ENCODE measurements around the gene CCNI. TPM values are rescaled to one million over a fixed set of nuclear protein-coding genes. Genes with fewer than 3 reads are reported as not detected.

CCNI gene
- total RNA-seq, 1 donor from 2014 or later: 303 TPM

GRCh38 chr4:77076889-77077635 is 1.3 kb upstream of the CCNI start:
- H3K36me3 Mint-ChIP-seq (ENCODE audit: low read depth, unreplicated experiment): no peaks in the 10 kb centered on the region
- peaks cover 18% of the 10 kb centered on the region for H3K4me1 Mint-ChIP-seq (ENCODE audit: unreplicated experiment)
- no peak for DNase-seq (ENCODE audit: low spot score)
- H3K27ac Mint-ChIP-seq (ENCODE audit: unreplicated experiment): peak overlapping the region; percentile 89
- peaks cover 3% of the 10 kb centered on the region for H3K27me3 Mint-ChIP-seq (ENCODE audit: unreplicated experiment)
- H3K4me3 Mint-ChIP-seq (ENCODE audit: unreplicated experiment): peak overlapping the region; percentile 45
- no peaks in the 10 kb centered on the region for H3K9me3 Mint-ChIP-seq (ENCODE audit: unreplicated experiment)
- TF ChIP-seq, protein P1, sequence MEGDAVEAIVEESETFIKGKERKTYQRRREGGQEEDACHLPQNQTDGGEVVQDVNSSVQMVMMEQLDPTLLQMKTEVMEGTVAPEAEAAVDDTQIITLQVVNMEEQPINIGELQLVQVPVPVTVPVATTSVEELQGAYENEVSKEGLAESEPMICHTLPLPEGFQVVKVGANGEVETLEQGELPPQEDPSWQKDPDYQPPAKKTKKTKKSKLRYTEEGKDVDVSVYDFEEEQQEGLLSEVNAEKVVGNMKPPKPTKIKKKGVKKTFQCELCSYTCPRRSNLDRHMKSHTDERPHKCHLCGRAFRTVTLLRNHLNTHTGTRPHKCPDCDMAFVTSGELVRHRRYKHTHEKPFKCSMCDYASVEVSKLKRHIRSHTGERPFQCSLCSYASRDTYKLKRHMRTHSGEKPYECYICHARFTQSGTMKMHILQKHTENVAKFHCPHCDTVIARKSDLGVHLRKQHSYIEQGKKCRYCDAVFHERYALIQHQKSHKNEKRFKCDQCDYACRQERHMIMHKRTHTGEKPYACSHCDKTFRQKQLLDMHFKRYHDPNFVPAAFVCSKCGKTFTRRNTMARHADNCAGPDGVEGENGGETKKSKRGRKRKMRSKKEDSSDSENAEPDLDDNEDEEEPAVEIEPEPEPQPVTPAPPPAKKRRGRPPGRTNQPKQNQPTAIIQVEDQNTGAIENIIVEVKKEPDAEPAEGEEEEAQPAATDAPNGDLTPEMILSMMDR (IDR thresholded peaks at IDR 0.05; ENCODE audit: unreplicated experiment): no peak

DNA sequence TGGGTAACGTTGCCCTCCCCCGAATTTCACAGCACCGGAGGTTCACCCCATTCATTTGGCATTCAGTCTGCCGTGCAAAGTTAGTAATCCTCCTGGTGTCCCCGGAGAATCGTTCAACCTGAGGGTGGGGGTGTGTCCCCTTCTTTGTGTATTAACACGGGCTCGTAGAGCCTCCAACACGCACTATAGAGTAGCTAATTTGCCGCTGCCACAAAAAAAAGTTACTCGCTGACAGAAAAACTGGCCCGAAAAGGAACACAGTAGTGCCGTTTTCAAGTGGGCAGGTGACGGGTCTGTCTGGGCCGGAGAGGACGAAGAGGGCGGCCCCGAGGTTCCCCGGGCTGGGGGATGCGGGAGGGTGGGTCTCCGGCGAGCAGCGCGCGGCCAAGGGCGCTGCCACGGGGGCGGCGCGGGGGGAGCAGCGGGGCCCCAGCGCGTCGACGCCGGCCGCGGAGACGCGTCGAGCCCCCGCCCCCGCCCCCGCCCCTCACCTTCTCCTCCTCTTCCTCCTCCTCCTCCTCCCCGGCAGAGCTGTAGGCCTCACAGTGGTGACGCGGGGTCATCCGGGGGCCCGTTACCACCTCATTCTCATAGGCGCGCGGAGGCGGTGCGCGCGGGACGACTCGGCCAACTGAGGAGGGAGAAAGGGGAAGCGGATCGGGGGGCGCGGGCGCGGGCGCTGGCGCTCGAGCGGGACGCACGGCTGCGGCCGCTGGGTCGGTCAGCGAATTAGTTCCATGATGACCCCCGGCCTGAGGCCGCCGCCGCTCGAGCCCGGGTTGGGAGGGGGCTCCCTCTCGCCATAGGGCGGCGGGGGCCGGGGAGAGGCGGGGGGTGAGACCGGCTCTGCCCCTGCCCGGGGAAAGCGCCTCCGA is 571 bp downstream of the CCNI start:
- peak overlapping the region; percentile 93 for H3K27ac Mint-ChIP-seq (ENCODE audit: unreplicated experiment)
- peaks cover 22% of the 10 kb centered on the region for H3K4me1 Mint-ChIP-seq (ENCODE audit: unreplicated experiment)
- no peaks in the 10 kb centered on the region for H3K36me3 Mint-ChIP-seq (ENCODE audit: low read depth, unreplicated experiment)
- peaks cover 3% of the 10 kb centered on the region for H3K27me3 Mint-ChIP-seq (ENCODE audit: unreplicated experiment)
- DNase-seq (ENCODE audit: low spot score): peak; percentile 69
- no peaks in the 10 kb centered on the region for H3K9me3 Mint-ChIP-seq (ENCODE audit: unreplicated experiment)
- no peak overlapping the region for H3K4me3 Mint-ChIP-seq (ENCODE audit: unreplicated experiment)
- TF ChIP-seq, protein P1 (IDR thresholded peaks at IDR 0.05; ENCODE audit: unreplicated experiment): no peak

DNA sequence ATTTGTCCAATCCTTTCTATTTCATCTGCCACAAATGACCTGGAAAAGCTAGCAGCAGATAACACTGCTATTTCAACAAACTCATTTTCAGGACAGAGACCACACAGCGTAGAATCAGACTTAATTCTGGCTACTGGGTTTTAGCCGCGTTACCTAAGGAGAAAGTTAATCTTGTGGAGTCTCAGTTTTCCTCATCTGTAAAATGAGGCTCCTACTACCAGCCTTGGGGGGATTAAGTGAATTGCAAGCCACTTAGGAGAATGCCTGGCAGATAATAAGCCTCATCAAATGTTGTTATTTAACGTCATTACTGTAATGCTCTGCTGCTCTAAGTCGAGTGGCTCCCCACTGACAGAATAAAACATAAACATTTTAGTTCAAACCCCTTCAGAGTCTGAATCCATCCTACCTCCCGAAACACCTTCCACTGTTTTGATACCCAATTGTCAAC is 1.4 kb downstream of the CCNI start:
- no peak overlapping the region for H3K4me3 Mint-ChIP-seq (ENCODE audit: unreplicated experiment)
- H3K9me3 Mint-ChIP-seq (ENCODE audit: unreplicated experiment): no peaks in the 10 kb centered on the region
- DNase-seq (ENCODE audit: low spot score): no peak
- TF ChIP-seq, protein P1 (IDR thresholded peaks at IDR 0.05; ENCODE audit: unreplicated experiment): no peak
- H3K36me3 Mint-ChIP-seq (ENCODE audit: low read depth, unreplicated experiment): no peaks in the 10 kb centered on the region
- peaks cover 27% of the 10 kb centered on the region for H3K4me1 Mint-ChIP-seq (ENCODE audit: unreplicated experiment)
- no peak overlapping the region for H3K27ac Mint-ChIP-seq (ENCODE audit: unreplicated experiment)
- H3K27me3 Mint-ChIP-seq (ENCODE audit: unreplicated experiment): peaks cover 3% of the 10 kb centered on the region

DNA sequence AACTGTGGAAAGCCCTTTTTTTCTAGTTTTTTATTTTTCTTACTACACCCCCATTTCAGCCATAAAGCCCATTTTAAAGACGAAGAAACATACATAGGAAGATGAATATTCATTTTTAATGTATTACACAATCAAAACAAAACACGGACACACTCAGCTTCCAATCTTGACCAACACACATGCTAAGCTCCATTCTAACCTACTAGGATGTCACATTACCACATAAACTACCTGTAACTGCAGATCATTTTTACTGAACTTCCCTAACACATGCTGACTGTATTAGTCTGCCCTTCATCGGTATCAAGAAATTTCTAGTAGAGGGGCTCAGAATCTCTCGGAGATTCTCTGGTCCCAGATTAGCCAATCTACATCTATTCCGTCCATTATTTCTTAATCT is 1.8 kb downstream of the CCNI start:
- Mint-ChIP-seq H3K36me3 (ENCODE audit: low read depth, unreplicated experiment) (no peaks in the 10 kb centered on the region), H3K27ac (ENCODE audit: unreplicated experiment) (no peak overlapping the region), H3K4me3 (ENCODE audit: unreplicated experiment) (no peak overlapping the region), H3K4me1 (ENCODE audit: unreplicated experiment) (peaks cover 28% of the 10 kb centered on the region), H3K27me3 (ENCODE audit: unreplicated experiment) (peaks cover 3% of the 10 kb centered on the region), H3K9me3 (ENCODE audit: unreplicated experiment) (no peaks in the 10 kb centered on the region)
- DNase-seq (ENCODE audit: low spot score): no peak
- TF ChIP-seq, protein P1 (IDR thresholded peaks at IDR 0.05; ENCODE audit: unreplicated experiment): no peak
